HepG2 (cell line): ENCODE results near the gene SLC9A5. TPM values are rescaled to one million over a fixed set of nuclear protein-coding genes. Genes with fewer than 3 reads are reported as not detected.

Experiments
- CREB1 ChIP-seq, 2 experiments: fragments of 450-650 bp in 1 of 2; IDR thresholded peaks; 2 replicates each; pipeline ENCODE4 v1.6.1; 2016 to 2017; ENCODE audit warnings: control low read depth in 1 of 2, mild to moderate bottlenecking in 1 of 2, missing compliant biosample characterization in 1 of 2, missing genetic modification characterization in 1 of 2
- FOXK2 ChIP-seq: fragments of 450-650 bp; IDR thresholded peaks from 2 replicates; pipeline ENCODE4 v1.6.1; 2016
- IKZF1 ChIP-seq: fragments of 450-650 bp; IDR thresholded peaks from 2 replicates; pipeline ENCODE4 v1.7.1; 2016
- IKZF4 ChIP-seq: sonication (generic); formaldehyde crosslinking; IDR thresholded peaks from 2 replicates; pipeline ENCODE4 v1.5.1; 2020; ENCODE audit warnings: borderline replicate concordance, mild to moderate bottlenecking, low read depth, missing genetic modification reagents; ENCODE audit errors: not compliant biosample characterization
- MXI1 ChIP-seq: IDR thresholded peaks from 3 replicates; pipeline ENCODE4 v1.6.1; 2012; ENCODE audit warnings: low read depth, low read length, inconsistent platforms, borderline replicate concordance
- MYNN ChIP-seq: sonication (generic); formaldehyde crosslinking; IDR thresholded peaks from 2 replicates; pipeline ENCODE4 v1.4.0; 2020; ENCODE audit warnings: mild to moderate bottlenecking, low read depth, missing genetic modification reagents
- NFKBIZ ChIP-seq: IDR thresholded peaks from 2 replicates; pipeline ENCODE4 v1.6.1; 2018; ENCODE audit warnings: missing genetic modification reagents, missing compliant biosample characterization
- SETDB1 ChIP-seq: sonication (generic); formaldehyde crosslinking; IDR thresholded peaks from 2 replicates; pipeline ENCODE4 v1.5.1; 2020; ENCODE audit warnings: missing genetic modification reagents, mild to moderate bottlenecking, borderline replicate concordance
- SOX5 ChIP-seq: IDR thresholded peaks from 2 replicates; pipeline ENCODE4 v1.6.1; 2016; ENCODE audit warnings: borderline replicate concordance
- SP1 ChIP-seq, 2 experiments: fragments of 450-650 bp in 1 of 2; sonication (generic) in 1 of 2; formaldehyde crosslinking in 1 of 2; IDR thresholded peaks; 2 replicates each; pipeline versions ENCODE4 v1.4.0 to v1.6.1; 2016 to 2020; ENCODE audit warnings: missing genetic modification reagents in 1 of 2
- TAF15 ChIP-seq: fragments of 200-400 bp; formaldehyde crosslinking; IDR thresholded peaks from one replicate; pipeline ENCODE4 v1.6.1; 2018; ENCODE audit warnings: mild to moderate bottlenecking, low read depth, low read length; ENCODE audit not compliant: poor library complexity, severe bottlenecking
- TEAD3 ChIP-seq: optimal IDR thresholded peaks from 2 replicates; pipeline ENCODE3; 2016; ENCODE audit warnings: borderline replicate concordance
- ZMAT3 ChIP-seq: sonication (generic); formaldehyde crosslinking; conservative IDR thresholded peaks from 2 replicates; pipeline ENCODE4 v1.7.0; 2021; ENCODE audit warnings: missing genetic modification reagents
- ZNF451 ChIP-seq: sonication (generic); formaldehyde crosslinking; IDR thresholded peaks from 2 replicates; pipeline ENCODE4 v1.5.0; 2020; ENCODE audit warnings: mild to moderate bottlenecking, missing genetic modification reagents
- ZNF878 ChIP-seq: sonication (generic); formaldehyde crosslinking; IDR thresholded peaks from 2 replicates; pipeline ENCODE4 v1.8.1; 2023; ENCODE audit warnings: mild to moderate bottlenecking, missing genetic modification reagents, moderate library complexity
- ZSCAN12 ChIP-seq: sonication (generic); formaldehyde crosslinking; IDR thresholded peaks from 2 replicates; pipeline ENCODE4 v1.9.0; 2021; ENCODE audit warnings: mild to moderate bottlenecking, missing genetic modification reagents
- polyA plus RNA-seq, 8 experiments: library from polyadenylated mRNA; depleted of rRNA in 3 of 8; stranded (reverse) in 7 of 8; unstranded in 1 of 8; fragments of >200 nt; fragmentation: Illumina TruSeq in 4 of 8; extraction: Trizol in 4 of 8; gene quantifications; 2 replicates each; pipeline versions ENCODE4 v1.2.1 to v1.2.3, GENCODE V29; 2011 to 2016; ENCODE audit warnings: low read depth in 4 of 8, missing spikeins in 1 of 8, mixed read lengths in 1 of 8; ENCODE audit not compliant: insufficient read depth in 1 of 8
- total RNA-seq, 5 experiments: library from RNA; depleted of rRNA; stranded (reverse); fragments of >200 nt; fragmentation: Illumina TruSeq; extraction: Trizol; gene quantifications; 2 replicates each; pipeline ENCODE4 v1.2.3, GENCODE V29; 2016; ENCODE audit warnings: low read depth in 1 of 5
- TF ChIP-seq, protein P1 (sequence below): sonication (generic); formaldehyde crosslinking; IDR thresholded peaks from 2 replicates; pipeline ENCODE4 v1.9.0; 2022; ENCODE audit warnings: missing genetic modification reagents, mild to moderate bottlenecking, borderline replicate concordance
- TF ChIP-seq, protein P2 (sequence below): sonication (generic); formaldehyde crosslinking; IDR thresholded peaks from 2 replicates; pipeline ENCODE4 v1.4.0; 2020; ENCODE audit warnings: missing genetic modification reagents
- TF ChIP-seq, protein P3 (sequence below): sonication (generic); formaldehyde crosslinking; IDR thresholded peaks from 2 replicates; pipeline ENCODE4 v1.5.0; 2020; ENCODE audit warnings: mild to moderate bottlenecking, missing genetic modification reagents
- TF ChIP-seq, protein P4 (sequence below): IDR thresholded peaks from 2 replicates; pipeline ENCODE4 v1.6.1; 2016; ENCODE audit warnings: low read depth, control low read depth
- TF ChIP-seq, protein P5 (sequence below): IDR thresholded peaks from 2 replicates; pipeline ENCODE4 v1.6.1; 2016; ENCODE audit warnings: missing compliant biosample characterization, missing genetic modification reagents, borderline replicate concordance

The SLC9A5 gene
- total and polyA plus RNA-seq, 2 of the 13 experiments (the other 11 are each of a cell fraction or from before 2014, with no cell fraction given), result 0.58 to 1.4 TPM

DNA sequence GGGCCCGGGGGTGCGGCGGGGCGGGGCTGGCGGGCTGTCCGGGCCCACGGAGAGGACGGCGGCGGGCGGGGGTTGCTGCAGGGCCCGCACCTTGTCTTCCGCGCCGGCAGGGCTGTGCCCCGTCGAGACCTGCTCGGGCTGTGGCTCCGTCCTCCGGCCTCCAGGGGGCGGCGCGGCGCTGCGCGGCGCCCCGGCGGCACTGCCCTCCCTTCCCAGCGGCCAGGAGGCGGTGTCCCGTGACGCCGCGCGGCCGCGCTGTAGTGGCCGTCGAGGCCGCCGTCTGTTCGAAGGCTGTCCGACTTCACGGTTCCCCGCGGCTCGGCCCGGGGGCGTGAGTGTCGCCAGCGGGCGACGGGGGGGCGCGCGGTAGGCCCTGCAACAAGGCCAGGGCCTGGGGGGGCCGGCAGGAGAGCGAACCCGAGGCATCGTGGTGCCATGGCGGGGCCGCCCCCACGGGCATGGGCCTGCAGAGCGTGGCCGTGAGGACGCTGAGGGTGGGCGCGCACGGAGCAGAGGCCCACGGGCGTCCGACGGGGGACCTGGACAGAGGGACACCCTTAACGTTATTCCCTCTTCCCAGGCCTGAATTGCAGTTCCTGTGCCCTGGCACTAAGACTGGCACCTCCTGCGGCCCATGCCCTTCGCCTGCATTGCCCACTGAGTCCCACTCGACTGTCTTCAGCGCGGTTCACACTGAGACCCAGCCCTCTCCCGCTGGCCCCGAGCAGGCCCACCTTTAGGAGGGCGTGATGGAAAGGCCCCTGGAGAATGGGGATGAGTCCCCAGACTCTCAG, 30.7 kb downstream of the SLC9A5 start, which contains the start of gene PLEKHG4 (continued):
- no peak for TF ChIP-seq ZNF878 (CRISPR knock-in tag)
- no peak for TF ChIP-seq SP1 (IDR thresholded peaks at IDR 0.05)
- peak; percentile 51 for TF ChIP-seq SP1 (CRISPR knock-in tag; IDR thresholded peaks at IDR 0.05)
- TF ChIP-seq ZSCAN12, result 0 out of 2 replicates have a peak, but pooled peaks have one; percentile 74
- peak; percentile 21 for TF ChIP-seq TEAD3 (CRISPR knock-in tag)
- TF ChIP-seq SOX5 (CRISPR knock-in tag), result peak; percentile 16; the same call in 1 of the 2 replicates
- no peak for TF ChIP-seq FOXK2
- TF ChIP-seq MYNN (CRISPR knock-in tag), result no peak
- TF ChIP-seq CREB1 (IDR thresholded peaks at IDR 0.05), result no peak
- TF ChIP-seq CREB1 (CRISPR knock-in tag; IDR thresholded peaks at IDR 0.05), result no peak
- TF ChIP-seq TAF15, result peak; percentile 67
- 0 out of 2 replicates have a peak, but pooled peaks have one; percentile 73 for TF ChIP-seq SETDB1 (CRISPR knock-in tag)
- peak; percentile 53; the same call in 2 of the 3 replicates for TF ChIP-seq MXI1
- peak; percentile 71; the same call in 1 of the 2 replicates for TF ChIP-seq ZMAT3 (CRISPR knock-in tag)
- TF ChIP-seq, protein P1, sequence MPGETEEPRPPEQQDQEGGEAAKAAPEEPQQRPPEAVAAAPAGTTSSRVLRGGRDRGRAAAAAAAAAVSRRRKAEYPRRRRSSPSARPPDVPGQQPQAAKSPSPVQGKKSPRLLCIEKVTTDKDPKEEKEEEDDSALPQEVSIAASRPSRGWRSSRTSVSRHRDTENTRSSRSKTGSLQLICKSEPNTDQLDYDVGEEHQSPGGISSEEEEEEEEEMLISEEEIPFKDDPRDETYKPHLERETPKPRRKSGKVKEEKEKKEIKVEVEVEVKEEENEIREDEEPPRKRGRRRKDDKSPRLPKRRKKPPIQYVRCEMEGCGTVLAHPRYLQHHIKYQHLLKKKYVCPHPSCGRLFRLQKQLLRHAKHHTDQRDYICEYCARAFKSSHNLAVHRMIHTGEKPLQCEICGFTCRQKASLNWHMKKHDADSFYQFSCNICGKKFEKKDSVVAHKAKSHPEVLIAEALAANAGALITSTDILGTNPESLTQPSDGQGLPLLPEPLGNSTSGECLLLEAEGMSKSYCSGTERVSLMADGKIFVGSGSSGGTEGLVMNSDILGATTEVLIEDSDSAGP, result peak; percentile 64
- peak; percentile 28; the same call in 1 of the 2 replicates for TF ChIP-seq NFKBIZ (CRISPR knock-in tag)
- no peak for TF ChIP-seq IKZF1
- TF ChIP-seq, protein P2, sequence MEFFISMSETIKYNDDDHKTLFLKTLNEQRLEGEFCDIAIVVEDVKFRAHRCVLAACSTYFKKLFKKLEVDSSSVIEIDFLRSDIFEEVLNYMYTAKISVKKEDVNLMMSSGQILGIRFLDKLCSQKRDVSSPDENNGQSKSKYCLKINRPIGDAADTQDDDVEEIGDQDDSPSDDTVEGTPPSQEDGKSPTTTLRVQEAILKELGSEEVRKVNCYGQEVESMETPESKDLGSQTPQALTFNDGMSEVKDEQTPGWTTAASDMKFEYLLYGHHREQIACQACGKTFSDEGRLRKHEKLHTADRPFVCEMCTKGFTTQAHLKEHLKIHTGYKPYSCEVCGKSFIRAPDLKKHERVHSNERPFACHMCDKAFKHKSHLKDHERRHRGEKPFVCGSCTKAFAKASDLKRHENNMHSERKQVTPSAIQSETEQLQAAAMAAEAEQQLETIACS (CRISPR knock-in tag), result 0 out of 2 replicates have a peak, but pooled peaks have one; percentile 16
- peak; percentile 74 for TF ChIP-seq IKZF4 (CRISPR knock-in tag)
- TF ChIP-seq ZNF451 (CRISPR knock-in tag), result peak; percentile 94
- TF ChIP-seq, protein P3, sequence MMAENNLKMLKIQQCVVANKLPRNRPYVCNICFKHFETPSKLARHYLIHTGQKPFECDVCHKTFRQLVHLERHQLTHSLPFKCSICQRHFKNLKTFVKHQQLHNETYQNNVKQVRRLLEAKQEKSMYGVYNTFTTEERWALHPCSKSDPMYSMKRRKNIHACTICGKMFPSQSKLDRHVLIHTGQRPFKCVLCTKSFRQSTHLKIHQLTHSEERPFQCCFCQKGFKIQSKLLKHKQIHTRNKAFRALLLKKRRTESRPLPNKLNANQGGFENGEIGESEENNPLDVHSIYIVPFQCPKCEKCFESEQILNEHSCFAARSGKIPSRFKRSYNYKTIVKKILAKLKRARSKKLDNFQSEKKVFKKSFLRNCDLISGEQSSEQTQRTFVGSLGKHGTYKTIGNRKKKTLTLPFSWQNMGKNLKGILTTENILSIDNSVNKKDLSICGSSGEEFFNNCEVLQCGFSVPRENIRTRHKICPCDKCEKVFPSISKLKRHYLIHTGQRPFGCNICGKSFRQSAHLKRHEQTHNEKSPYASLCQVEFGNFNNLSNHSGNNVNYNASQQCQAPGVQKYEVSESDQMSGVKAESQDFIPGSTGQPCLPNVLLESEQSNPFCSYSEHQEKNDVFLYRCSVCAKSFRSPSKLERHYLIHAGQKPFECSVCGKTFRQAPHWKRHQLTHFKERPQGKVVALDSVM (CRISPR knock-in tag), result peak; percentile 73
- TF ChIP-seq, protein P4, sequence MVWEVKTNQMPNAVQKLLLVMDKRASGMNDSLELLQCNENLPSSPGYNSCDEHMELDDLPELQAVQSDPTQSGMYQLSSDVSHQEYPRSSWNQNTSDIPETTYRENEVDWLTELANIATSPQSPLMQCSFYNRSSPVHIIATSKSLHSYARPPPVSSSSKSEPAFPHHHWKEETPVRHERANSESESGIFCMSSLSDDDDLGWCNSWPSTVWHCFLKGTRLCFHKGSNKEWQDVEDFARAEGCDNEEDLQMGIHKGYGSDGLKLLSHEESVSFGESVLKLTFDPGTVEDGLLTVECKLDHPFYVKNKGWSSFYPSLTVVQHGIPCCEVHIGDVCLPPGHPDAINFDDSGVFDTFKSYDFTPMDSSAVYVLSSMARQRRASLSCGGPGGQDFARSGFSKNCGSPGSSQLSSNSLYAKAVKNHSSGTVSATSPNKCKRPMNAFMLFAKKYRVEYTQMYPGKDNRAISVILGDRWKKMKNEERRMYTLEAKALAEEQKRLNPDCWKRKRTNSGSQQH (CRISPR knock-in tag), result peak; percentile 74; the same call in 1 of the 2 replicates
- TF ChIP-seq, protein P5, sequence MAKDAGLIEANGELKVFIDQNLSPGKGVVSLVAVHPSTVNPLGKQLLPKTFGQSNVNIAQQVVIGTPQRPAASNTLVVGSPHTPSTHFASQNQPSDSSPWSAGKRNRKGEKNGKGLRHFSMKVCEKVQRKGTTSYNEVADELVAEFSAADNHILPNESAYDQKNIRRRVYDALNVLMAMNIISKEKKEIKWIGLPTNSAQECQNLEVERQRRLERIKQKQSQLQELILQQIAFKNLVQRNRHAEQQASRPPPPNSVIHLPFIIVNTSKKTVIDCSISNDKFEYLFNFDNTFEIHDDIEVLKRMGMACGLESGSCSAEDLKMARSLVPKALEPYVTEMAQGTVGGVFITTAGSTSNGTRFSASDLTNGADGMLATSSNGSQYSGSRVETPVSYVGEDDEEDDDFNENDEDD, result peak; percentile 96
